ENCODE measurements around the gene ZBTB8A.
"Not testable (repeated sequence)": the region's sequence is repeated elsewhere in the genome, so short reads cannot be mapped to it uniquely, and the experiment has no call there.

ZBTB8A gene

GRCh38 chr1:32538887-32539583 is at the start of gene ZBTB8A:
Gene ZBTB8A (plus strand): TSS chr1:32539427. CDS start chr1:32592932, 53,505 bp downstream.
- no peak for DNase-seq

DNA sequence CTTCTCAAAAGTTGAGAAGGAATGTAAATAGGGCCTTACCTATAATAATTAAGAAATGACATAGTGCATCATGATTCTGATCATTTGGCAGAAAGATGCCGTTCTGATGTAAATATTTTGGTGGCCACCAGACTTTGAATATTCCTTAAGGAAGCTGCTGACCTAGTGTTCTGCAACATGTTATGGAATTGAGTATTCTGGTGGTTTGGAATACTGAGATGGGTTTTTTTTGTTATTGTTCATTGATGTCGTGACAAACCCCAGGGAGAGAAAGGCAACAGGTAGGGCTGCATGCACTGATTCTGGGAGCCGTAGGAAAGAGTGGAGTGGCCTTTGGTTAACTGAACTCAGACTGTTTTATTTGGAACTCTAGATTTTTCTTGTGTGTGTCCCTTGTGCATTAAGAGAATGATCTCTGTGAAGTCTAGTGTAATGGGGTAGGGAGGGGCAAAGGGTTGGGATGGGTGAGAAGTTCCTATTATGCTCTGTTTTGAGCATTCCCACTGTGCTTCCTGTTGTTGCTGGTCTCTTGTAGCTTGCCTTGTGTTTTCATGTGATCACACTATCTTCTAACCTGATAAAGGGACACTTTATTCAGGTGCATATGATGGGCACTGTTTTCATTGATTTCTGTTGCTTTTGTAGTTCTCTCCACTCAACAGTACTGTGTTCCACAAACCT is 49.3 kb upstream of the ZBTB8A start:
- no peak for DNase-seq

GRCh38 chr1:32491386-32491785 is 47.8 kb upstream of the ZBTB8A start:
- DNase-seq, result no peak

- no peak for DNase-seq
Observed at GRCh38 chr1:32494196-32494595, 45.0 kb upstream of the ZBTB8A start.

DNA sequence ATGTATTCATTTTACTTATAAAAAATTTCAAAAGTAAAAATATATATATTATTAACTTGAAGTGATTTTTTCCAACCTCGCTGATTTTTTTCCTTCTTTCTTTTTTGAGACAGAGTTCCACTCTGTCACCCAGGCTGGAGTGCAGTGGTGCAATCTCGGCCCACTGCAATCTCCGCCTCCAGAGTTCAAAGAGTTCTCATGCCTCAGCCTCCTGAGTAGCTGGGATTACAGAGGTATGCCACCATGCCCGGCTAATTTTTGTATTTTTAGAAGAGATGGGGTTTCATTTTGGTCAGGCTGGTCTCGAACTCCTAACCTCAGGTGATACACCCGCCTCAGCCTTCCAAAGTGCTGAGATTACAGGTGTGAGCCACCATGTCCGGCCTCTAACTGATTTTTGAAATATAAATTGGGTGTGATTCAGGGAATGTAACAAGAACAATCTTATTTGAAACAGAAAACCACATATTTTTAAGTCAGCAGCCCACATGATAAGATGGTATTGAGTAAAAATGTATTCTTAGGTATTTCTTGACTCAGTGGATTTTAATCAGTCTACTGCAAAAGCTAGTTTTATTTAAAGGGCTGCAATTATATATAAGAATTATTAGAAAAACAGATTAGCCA is 44.4 kb upstream of the ZBTB8A start:
- no peak for DNase-seq

- no peak for DNase-seq
Observed at GRCh38 chr1:32496127-32496526, 43.1 kb upstream of the ZBTB8A start.

- no peak for DNase-seq
Observed at GRCh38 chr1:32498751-32499150, 40.5 kb upstream of the ZBTB8A start.

DNA sequence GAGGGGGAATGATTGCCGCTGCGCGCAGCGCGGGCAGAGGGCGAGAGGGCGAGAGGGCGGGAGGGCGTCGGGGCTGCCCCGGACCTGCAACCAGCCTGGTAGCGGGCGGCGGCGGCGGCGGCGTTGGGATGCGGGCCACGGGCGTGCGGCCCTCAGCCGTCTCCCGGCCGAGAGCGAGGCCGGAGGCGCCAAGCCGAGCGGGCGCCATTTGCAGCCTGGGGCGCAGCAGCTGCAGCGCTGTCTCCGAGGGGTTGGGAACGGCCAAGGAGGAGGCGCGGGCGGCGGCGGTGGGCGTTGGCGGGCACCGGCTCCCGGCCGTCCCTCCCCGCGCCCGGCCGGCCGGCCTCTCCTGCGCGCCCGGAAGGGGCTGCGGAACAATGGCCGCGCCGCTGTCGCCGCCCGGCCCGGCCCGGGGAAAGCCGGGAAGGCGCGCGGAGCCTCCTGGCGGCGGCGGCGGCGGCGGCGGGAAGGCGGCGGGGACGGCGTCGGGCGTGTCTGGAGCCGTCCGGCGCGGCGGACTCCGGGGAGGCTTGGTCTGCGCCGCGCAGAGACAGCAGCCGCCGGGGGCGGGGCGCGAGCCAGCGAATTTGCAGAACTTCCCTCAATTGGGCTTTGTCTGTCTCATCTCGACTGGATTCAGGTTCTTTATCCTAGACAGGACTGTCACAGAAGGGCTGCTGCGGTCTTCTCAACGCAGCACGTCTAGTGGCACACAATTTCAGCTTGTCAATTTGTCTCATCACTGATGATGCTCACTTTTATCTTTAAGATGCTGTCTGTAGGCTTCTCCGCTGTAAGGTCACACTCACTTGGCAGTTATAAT is 38.6 kb upstream of the ZBTB8A start:
- DNase-seq, result no peak

GRCh38 chr1:32501865-32502264 is 37.4 kb upstream of the ZBTB8A start:
- DNase-seq, result no peak

DNA sequence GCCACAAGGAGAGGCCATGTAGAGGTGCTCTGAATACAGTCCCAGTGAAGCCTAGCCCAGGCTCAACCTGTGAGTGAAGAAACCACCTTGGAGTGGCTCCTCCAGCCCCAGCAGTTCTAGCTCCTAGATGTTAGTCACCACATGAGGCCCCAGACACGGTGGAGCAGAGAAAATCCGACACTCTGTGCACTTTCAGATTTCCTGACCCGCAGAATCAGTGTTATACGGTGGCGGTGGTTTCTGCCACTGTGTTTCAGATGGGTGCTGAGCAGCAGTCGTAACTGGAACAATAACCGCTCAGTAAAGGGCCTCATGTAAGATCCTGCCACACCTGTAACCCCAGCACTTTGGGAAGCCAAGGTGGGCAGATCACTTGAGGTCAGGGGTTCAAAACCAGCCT is 36.1 kb upstream of the ZBTB8A start:
- DNase-seq, result no peak

DNA sequence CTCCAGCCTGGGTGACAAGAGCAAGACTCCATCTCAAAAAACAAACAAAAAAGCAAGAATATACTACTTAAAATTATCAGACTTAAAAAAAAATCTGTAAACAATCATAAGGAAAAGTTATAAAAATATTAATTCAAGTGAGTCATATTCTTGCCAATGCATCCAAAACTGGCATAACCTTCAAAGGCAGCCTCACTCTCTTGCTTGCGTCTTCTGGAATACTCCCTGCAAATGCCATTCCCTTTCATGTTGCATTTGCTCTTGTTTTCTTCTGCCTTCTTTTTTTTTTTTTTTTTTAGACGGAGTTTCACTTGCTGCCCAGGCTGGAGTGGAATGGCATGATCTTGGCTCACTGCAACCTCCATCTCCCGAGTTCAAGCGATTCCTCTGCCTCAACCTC is 32.2 kb upstream of the ZBTB8A start:
- no peak for DNase-seq

DNA sequence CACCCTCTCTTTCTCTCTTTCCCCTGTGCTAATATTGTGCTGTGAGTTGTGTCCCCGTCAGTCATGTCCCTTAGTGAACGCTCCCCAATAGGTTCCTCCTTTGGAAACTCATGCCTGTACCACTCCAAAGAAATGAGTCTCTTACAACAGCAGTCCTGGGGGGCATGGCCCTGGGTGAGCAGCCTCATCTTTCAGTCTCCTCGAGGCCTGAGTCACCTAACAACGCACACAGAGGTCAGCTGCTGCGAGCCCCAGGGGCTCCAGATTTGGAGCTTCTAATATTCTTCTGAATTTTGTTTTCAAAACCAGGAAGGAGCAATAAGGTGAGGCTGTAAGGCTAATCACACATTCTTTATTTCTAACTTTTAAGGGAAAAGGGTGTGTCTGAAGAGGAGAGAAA is 30.5 kb upstream of the ZBTB8A start:
- DNase-seq, result no peak

DNA sequence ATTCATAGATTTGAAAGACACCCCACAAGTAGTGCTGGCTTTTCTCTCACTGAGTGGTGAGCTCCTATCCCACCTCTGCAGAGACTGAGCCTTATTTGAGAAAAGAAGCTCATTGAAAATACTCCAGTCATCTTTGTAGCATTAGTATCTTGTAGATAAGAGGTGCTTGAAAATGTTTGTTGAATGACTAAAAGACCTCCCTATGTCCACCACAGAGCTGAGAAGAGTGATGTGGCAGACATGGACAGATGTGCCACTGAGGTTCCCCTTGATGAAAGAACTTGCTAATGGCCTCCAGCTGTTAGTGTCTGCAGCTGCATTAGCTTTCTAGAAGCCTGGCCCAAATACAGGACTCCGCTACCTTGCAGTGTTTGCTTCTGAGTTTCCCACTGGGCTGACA is 29.3 kb upstream of the ZBTB8A start:
- DNase-seq, result no peak

GRCh38 chr1:32516402-32516801 is 22.8 kb upstream of the ZBTB8A start:
- DNase-seq, result no peak

DNA sequence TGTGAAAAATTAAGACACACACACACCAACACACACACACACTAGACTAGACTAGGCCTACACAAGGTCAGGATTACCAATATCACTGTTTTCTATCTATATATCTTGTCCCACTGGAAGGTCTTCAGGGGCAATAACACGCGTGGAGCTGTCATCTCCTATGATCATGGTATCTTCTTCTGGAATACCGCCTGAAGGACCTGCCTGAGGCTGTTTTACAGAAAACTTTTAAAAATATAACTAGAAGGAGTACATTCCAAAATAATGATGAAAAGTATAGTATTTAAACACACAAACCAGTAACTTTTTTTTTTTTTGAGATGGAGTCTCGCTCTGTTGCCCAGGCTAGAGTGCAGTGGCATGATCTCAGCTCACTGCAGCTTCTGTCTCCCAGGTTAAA is 20.3 kb upstream of the ZBTB8A start:
- DNase-seq, result no peak

DNA sequence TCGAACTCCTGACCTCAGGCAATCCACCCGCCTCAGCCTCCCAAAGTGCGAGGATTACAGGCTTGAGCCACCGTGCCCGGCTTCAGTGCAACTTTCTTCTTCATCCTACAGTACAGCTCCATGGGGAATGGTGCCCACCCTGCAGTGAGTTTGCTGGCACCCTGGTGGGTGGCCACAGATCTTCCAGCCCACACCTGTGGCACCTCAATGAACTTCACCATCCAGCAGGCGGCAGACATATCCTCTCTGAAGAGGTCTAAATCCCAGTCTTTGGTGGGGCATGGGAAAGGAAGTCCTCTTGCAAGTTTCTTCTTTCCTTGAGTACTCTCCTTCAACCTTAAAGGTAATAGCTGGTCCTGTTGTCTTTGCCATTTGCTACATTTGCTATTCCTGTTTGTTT is 18.1 kb upstream of the ZBTB8A start:
- no peak for DNase-seq

DNA sequence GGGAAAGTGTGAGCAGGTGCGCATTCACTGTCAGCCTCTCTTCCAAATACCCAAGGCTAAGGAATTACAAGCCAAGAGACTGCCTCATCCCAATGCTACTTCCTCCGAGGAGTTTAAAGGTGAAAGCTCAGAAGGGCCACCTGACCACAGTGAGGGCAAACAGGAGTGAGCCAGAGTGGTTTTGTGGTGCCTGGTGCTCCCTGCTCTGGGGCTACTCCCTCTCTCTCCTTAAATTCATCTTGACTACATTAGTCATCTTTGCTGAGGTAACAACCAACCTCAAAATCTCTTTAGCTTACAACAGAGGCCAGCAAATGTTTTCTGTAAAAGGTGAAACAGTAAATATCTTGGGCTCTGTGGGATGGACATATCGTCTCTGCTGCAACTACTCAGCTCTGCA is 14.2 kb upstream of the ZBTB8A start:
- DNase-seq, result no peak

DNA sequence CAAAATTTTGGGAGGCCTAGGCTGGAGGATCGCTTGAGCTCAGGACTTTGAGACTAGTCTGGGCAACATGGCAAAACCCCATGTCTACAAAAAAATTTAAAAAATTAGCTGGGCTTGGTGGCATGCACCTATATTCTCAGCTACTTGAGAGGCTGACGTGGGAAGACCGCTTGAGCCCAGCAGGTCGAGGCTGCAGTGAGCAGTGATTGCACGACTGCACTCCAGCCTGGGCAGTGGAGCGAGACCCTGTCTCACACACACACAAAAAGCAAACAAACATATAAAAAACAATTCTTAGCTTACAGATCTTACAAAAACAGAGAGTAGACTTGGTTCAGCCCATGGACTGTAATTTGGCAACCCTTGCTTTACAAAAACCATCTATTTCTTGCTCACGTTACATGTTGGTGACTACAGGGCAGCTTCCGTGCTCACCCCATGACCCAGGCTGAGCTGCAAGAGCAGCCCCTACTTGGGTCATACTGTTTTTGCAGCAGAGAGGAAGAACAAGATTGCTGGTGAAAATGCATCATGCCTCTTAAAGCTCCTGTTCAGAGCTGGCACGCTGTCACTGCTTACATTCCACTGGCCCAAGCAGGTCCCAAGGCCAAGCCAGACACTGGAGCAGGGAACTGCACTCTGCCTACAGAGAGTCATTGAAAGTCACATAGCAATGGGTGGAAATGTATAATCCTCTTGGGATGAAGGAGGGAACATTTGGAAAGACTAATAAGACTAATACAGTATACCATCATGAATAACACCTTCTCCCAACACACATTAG is 13.4 kb upstream of the ZBTB8A start:
- no peak for DNase-seq

DNA sequence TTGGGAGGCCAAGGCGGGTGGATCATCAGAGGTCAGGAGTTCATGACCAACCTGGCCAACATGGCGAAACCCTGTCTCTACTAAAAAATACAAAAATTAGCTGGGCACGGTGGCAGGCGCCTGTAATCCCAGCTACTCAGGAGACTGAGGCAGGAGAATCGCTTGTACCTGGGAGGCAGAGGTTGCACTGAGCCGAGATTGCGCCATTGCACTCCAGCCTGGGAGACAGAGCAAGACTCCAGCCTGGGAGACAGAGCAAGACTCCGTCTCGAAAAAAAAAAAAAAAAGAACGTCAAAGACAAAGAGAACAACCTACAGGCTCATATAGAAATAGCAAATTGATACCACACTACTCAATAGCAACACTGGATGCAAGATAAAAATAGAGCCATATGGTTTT is 10.7 kb upstream of the ZBTB8A start:
- not testable (repeated sequence) for DNase-seq

DNA sequence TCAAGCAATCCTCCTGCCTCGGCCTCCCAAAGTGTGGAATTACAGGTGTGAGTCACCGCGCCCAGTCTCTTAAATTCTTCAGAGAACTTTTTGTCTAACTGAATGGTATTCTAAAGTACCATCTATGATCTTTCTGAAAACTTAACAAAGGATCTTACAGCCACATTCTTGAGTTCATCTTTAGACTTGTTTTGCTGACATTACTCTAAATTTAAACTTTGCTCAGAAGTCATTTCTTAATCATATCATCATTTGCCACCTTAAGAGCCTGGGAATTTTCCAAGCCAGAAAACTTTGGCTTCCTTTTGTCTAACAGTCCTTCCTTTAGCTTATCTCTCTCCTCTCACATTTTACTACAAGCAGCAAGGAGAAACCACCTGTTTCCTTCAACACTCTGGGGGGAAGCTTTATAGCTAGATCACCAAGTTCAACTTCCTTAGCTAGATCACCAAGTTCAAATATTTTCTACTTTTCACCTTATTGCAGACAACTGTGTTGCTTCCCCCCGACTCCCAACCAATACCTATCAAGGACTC is 5.4 kb upstream of the ZBTB8A start:
- DNase-seq, result no peak

DNA sequence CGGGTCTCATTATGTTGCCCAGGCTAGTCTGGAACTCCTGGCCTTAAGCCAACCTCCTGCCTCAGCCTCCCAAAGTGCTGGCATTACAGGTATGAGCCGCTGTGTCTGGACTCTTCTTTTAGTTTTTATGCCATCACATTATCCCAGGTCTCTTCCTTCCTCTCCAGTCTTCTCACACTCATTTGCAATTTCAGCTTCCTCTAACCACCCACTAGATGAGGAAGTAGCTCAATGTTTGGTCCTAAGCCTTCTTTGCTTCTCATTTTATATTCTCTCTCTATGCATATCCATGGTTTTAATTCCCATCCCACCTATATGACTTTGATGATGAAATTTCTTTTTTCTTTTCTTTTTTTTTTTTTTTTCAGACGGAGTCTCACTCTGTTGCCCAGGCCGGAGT is 3.1 kb upstream of the ZBTB8A start:
- DNase-seq, result no peak

GRCh38 chr1:32536764-32537163 is 2.5 kb upstream of the ZBTB8A start:
- no peak for DNase-seq
